ENCODE results near the gene PGAP6.

DNA sequence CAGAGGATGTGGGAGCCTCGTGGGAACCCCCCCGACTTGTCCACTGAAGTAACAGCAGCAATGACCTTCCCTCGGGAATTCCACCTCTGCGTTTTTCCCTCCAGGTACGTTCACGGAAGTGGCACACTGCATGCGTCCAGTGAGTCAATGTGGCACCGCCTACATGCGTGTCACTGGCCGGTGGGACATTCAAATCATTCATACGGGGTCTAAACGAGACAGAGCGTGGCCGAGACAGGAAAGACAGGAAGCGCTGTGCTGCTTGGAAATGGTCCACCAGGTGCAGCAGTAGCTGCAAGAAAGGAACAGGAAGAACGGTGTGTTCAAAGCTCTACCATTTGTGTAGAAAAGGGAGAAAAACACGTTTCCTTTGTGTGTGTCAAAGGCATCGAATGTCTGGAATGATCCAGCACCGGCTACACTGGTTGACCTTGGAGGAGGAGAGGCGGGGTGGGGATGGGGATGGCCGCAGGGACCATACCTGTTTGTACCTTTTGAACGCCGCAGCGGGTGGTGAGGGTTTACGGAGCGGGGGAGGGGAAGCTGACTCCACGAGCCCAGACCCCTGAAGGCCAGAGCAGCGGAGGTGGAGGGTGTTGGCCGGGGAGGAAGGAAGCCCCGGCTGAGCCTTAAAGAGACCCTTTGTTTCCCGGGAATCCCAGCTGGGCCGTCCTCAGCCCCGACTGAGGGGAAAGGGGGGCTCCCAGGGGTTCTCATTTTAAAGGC lies 1.7 kb upstream of the PGAP6 start:
- TF ChIP-seq POLR2A (IDR thresholded peaks at IDR 0.05), result no peak
- TF ChIP-seq, protein P1, sequence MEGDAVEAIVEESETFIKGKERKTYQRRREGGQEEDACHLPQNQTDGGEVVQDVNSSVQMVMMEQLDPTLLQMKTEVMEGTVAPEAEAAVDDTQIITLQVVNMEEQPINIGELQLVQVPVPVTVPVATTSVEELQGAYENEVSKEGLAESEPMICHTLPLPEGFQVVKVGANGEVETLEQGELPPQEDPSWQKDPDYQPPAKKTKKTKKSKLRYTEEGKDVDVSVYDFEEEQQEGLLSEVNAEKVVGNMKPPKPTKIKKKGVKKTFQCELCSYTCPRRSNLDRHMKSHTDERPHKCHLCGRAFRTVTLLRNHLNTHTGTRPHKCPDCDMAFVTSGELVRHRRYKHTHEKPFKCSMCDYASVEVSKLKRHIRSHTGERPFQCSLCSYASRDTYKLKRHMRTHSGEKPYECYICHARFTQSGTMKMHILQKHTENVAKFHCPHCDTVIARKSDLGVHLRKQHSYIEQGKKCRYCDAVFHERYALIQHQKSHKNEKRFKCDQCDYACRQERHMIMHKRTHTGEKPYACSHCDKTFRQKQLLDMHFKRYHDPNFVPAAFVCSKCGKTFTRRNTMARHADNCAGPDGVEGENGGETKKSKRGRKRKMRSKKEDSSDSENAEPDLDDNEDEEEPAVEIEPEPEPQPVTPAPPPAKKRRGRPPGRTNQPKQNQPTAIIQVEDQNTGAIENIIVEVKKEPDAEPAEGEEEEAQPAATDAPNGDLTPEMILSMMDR (IDR thresholded peaks at IDR 0.05), result no peak
